SK-N-SH treated with all-trans-retinoic acid at 6 μM for 48 hours (cell line): Measurements from ENCODE around the gene TMEM43.

Experiments
- ATAC-seq: fragments of 200-7000 bp; cut with Tn5 transposase; 3 replicates; pipeline ENCODE4 v1.9.1; 2020; ENCODE audit warnings: mild to moderate bottlenecking, moderate library complexity
- ARNTL ChIP-seq: fragments of 450-650 bp; formaldehyde crosslinking; IDR thresholded peaks from 2 replicates; pipeline ENCODE4 v1.5.0; 2020; ENCODE audit warnings: low read depth, mild to moderate bottlenecking, moderate library complexity, borderline replicate concordance
- CREB5 ChIP-seq: fragments of 250-450 bp; sonication (Bioruptor Pico); IDR thresholded peaks from 2 replicates; pipeline ENCODE4 v1.5.1; 2020; ENCODE audit warnings: low read depth, mild to moderate bottlenecking, moderate library complexity
- CSDC2 ChIP-seq: fragments of 250-450 bp; sonication (Bioruptor Pico); IDR thresholded peaks from 2 replicates; pipeline ENCODE4 v1.5.0; 2020; ENCODE audit warnings: mild to moderate bottlenecking, moderate library complexity
- CSRNP3 ChIP-seq: fragments of 250-450 bp; sonication (Bioruptor Pico); IDR thresholded peaks from 2 replicates; pipeline ENCODE4 v1.5.1; 2021; ENCODE audit warnings: mild to moderate bottlenecking, moderate library complexity
- ISL1 ChIP-seq: fragments of 250-450 bp; sonication (Bioruptor Pico); IDR thresholded peaks from 2 replicates; pipeline ENCODE4 v2.1.2; 2022; ENCODE audit warnings: mild to moderate bottlenecking, moderate library complexity
- PATZ1 ChIP-seq: fragments of 250-450 bp; sonication (Bioruptor Pico); IDR thresholded peaks from 2 replicates; pipeline ENCODE4 v1.8.0; 2020; ENCODE audit warnings: mild to moderate bottlenecking, moderate library complexity, borderline replicate concordance
- POU6F1 ChIP-seq: fragments of 250-450 bp; sonication (Bioruptor Pico); IDR thresholded peaks from 2 replicates; pipeline ENCODE4 v1.8.0; 2021; ENCODE audit warnings: low read depth, mild to moderate bottlenecking, moderate library complexity, borderline replicate concordance
- PPARA ChIP-seq: fragments of 250-450 bp; sonication (Bioruptor Pico); IDR thresholded peaks from 2 replicates; pipeline ENCODE4 v1.5.0; 2020; ENCODE audit warnings: mild to moderate bottlenecking, borderline replicate concordance
- RARB ChIP-seq: fragments of 250-450 bp; sonication (Bioruptor Pico); IDR thresholded peaks from 2 replicates; pipeline ENCODE4 v1.8.0; 2021; ENCODE audit warnings: mild to moderate bottlenecking, moderate library complexity
- SNAI2 ChIP-seq: fragments of 250-450 bp; sonication (Bioruptor Pico); IDR thresholded peaks from 2 replicates; pipeline ENCODE4 v1.5.0; 2020; ENCODE audit warnings: mild to moderate bottlenecking, moderate library complexity
- TCF4 ChIP-seq: fragments of 250-450 bp; sonication (Bioruptor Pico); IDR thresholded peaks from 2 replicates; pipeline ENCODE4 v1.8.0; 2021; ENCODE audit warnings: mild to moderate bottlenecking, moderate library complexity, borderline replicate concordance
- TSHZ2 ChIP-seq: fragments of 250-450 bp; sonication (Bioruptor Pico); IDR thresholded peaks from 2 replicates; pipeline ENCODE4 v1.5.0; 2020; ENCODE audit warnings: mild to moderate bottlenecking, moderate library complexity
- ZFP3 ChIP-seq: fragments of 250-450 bp; sonication (Bioruptor Pico); IDR thresholded peaks from 2 replicates; pipeline ENCODE4 v1.5.0; 2020; ENCODE audit warnings: mild to moderate bottlenecking, moderate library complexity
- ZNF70 ChIP-seq: fragments of 450-650 bp; formaldehyde crosslinking; IDR thresholded peaks from 2 replicates; pipeline ENCODE4 v1.5.0; 2020; ENCODE audit warnings: mild to moderate bottlenecking, moderate library complexity
- ZNF8 ChIP-seq: fragments of 450-650 bp; formaldehyde crosslinking; IDR thresholded peaks from 2 replicates; pipeline ENCODE4 v1.5.0; 2020; ENCODE audit warnings: mild to moderate bottlenecking, moderate library complexity

Gene TMEM43

GRCh38 chr3:14137445-14137844, 12.6 kb downstream of the TMEM43 start (continued):
- TF ChIP-seq CSRNP3 (CRISPR knock-in tag): no peak
- TF ChIP-seq PPARA: no peak

- ATAC-seq: no peak
- TF ChIP-seq ZNF70 (CRISPR knock-in tag) (no peak), PATZ1 (no peak), TSHZ2 (no peak)
These were observed 13.4 kb downstream of the TMEM43 start for GRCh38 chr3:14138109-14138877.

GRCh38 chr3:14138878-14139655, 14.2 kb downstream of the TMEM43 start:
- TF ChIP-seq ZNF8 (CRISPR knock-in tag) (no peak), ARNTL (CRISPR knock-in tag) (no peak), CREB5 (CRISPR knock-in tag) (no peak), POU6F1 (CRISPR knock-in tag) (no peak), ISL1 (CRISPR knock-in tag) (no peak), CSDC2 (CRISPR knock-in tag) (no peak), ZFP3 (no peak), SNAI2 (no peak), RARB (no peak), PATZ1 (no peak), TCF4 (CRISPR knock-in tag) (no peak), ZNF70 (CRISPR knock-in tag) (no peak), CSRNP3 (CRISPR knock-in tag) (no peak)
- TF ChIP-seq, all 23 proteins: peak for 0
- ATAC-seq: no peak
